Activated CD8-positive, alpha-beta T cell treated with anti-CD3 and anti-CD28 coated beads, Interleukin-2, amount 10 ng/mL, durations not matched to agents 7 days and 5 days (primary cell): ENCODE data around the gene CLRN3. TPM values are rescaled to one million over a fixed set of nuclear protein-coding genes. Genes with fewer than 3 reads are reported as not detected.
A peak's percentile ranks its signal among the peaks of the same experiment; 100 is the strongest.

ENCODE experiments used
- ATAC-seq: fragments of 150-1000 bp; cut with Tn5 transposase; one replicate; pipeline ENCODE4 v1.10.0; 2021; ENCODE audit warnings: moderate library complexity
- CTCF ChIA-PET: fragments of 350-600 bp; sonication (Branson Sonifier 250); formaldehyde crosslinking; loops from one replicate; lab custom pipeline; 2021; ENCODE audit warnings: antibody characterized with exemption; lab: Charles Lee
- POLR2A ChIA-PET: fragments of 350-600 bp; sonication (Branson Sonifier 250); formaldehyde crosslinking; loops from one replicate; lab custom pipeline; 2021; ENCODE audit warnings: antibody characterized with exemption; lab: Charles Lee
- DNase-seq: peaks from one replicate; pipeline ENCODE4 v3.0.0-alpha.2; 2020
- H3K27ac Mint-ChIP-seq: one replicate; pipeline ENCODE4 v1.8.0; 2021; ENCODE audit warnings: mild to moderate bottlenecking, mixed read lengths
- H3K27me3 Mint-ChIP-seq: one replicate; pipeline ENCODE4 v1.8.0; 2021; ENCODE audit warnings: low read depth, mixed read lengths
- H3K36me3 Mint-ChIP-seq: one replicate; pipeline ENCODE4 v1.8.0; 2021; ENCODE audit warnings: low read depth, mixed read lengths
- H3K4me1 Mint-ChIP-seq: one replicate; pipeline ENCODE4 v1.8.0; 2021; ENCODE audit warnings: low read depth, mixed read lengths
- H3K4me3 Mint-ChIP-seq: one replicate; pipeline ENCODE4 v1.8.0; 2021; ENCODE audit warnings: mild to moderate bottlenecking, mixed read lengths
- H3K9me3 Mint-ChIP-seq: one replicate; pipeline ENCODE4 v1.8.0; 2022; ENCODE audit warnings: mixed read lengths; ENCODE audit not compliant: insufficient read depth
- total RNA-seq, 2 experiments: library from RNA; stranded (reverse); gene quantifications; one replicate each; pipeline ENCODE4 v1.2.3, GENCODE V29; 2021

The CLRN3 gene
- total RNA-seq, 2 experiments from 2014 or later, result not detected

- Mint-ChIP-seq H3K36me3 (no peaks in the 10 kb centered on the region), H3K27me3 (peaks cover 11% of the 10 kb centered on the region), H3K4me1 (peaks cover 36% of the 10 kb centered on the region), H3K9me3 (no peaks in the 10 kb centered on the region), H3K27ac (peak overlapping the region; percentile 7), H3K4me3 (no peak overlapping the region)
- CTCF ChIA-PET, result interaction anchor here (1.4 kb wide), 2 partner anchors 25 to 191 kb away, joined by 3 read pairs; no protein-coding TSS in a partner anchor
- POLR2A ChIA-PET, result interaction anchor here (0.6 kb wide), 1 partner anchor 9 kb away, joined by 3 read pairs; no protein-coding TSS in a partner anchor
- ATAC-seq (no peak), DNase-seq (no peak)
Observed at GRCh38 chr10:127878475-127879055, 14.2 kb downstream of the CLRN3 start.

GRCh38 chr10:127877699-127878098, 15.0 kb downstream of the CLRN3 start:
- no peak for DNase-seq
- Mint-ChIP-seq H3K36me3 (no peaks in the 10 kb centered on the region), H3K9me3 (no peaks in the 10 kb centered on the region), H3K27ac (no peak overlapping the region), H3K27me3 (peaks cover 11% of the 10 kb centered on the region), H3K4me3 (no peak overlapping the region), H3K4me1 (peaks cover 31% of the 10 kb centered on the region)
- ATAC-seq, result no peak
- ChIA-PET CTCF (no interaction called here), POLR2A (no interaction called here)

DNA sequence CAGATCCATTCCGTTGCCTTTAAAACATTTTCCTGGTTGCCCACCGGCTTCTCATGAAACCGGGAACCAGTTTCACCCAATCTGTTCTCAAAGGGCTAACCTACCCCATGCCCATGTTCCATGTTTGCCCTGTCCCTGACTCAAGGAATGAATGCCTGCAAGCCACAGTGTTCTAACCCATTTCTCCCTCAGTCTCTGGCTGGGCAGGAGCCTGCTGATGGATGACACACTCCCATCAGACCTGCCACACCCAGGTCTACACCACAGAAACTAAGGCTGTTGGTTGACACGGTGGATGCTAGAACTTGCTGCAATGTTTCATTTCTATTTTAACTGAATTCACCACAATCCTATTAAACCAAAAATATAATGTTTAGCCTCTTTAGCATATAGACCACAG, 15.6 kb downstream of the CLRN3 start:
- H3K27me3 Mint-ChIP-seq, result peaks cover 13% of the 10 kb centered on the region
- peaks cover 27% of the 10 kb centered on the region for H3K4me1 Mint-ChIP-seq
- no peak for DNase-seq
- ChIA-PET CTCF (no interaction called here), POLR2A (no interaction called here)
- no peaks in the 10 kb centered on the region for H3K36me3 Mint-ChIP-seq
- H3K4me3 Mint-ChIP-seq, result no peak overlapping the region
- no peak overlapping the region for H3K27ac Mint-ChIP-seq
- H3K9me3 Mint-ChIP-seq, result no peaks in the 10 kb centered on the region
- ATAC-seq, result no peak

DNA sequence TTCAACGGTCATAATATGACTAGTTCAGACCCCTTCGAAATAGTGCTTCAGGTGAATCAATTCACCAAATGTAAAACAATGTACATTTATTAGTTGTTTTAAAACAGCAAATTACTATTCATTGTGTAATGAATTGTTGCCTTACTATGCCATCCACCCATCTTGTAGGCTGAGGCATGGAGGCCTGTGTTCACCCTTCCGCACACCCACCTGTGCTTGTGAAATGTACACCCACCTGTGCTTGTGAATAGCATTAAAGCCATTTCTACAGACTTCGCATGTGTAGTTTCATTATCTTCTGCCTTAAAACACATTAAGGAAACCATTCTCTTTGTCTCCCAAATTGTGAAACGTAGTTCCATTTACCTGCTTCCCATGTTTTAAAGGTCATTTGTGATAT, 16.8 kb downstream of the CLRN3 start:
- Mint-ChIP-seq H3K4me1 (peaks cover 19% of the 10 kb centered on the region), H3K4me3 (no peak overlapping the region), H3K9me3 (no peaks in the 10 kb centered on the region), H3K36me3 (no peaks in the 10 kb centered on the region), H3K27ac (no peak overlapping the region), H3K27me3 (peaks cover 13% of the 10 kb centered on the region)
- ChIA-PET CTCF (no interaction called here), POLR2A (no interaction called here)
- DNase-seq (no peak), ATAC-seq (no peak)

DNA sequence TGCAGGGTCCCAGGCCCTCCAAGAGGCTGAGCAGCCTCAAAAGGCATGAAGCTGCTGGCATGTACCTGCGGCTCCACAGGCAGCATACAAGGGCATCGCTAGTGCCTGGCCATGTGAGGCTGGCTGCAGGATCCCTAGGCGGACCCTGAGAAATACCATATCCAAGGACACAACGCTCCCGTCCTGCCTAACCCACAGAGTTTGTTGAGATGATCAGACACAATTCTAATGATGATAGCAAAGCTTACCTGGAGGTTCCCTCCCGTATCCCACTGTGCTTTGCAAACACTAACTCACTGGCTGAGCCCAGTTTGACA, 17.3 kb downstream of the CLRN3 start:
- Mint-ChIP-seq H3K9me3 (no peaks in the 10 kb centered on the region), H3K4me1 (peaks cover 14% of the 10 kb centered on the region), H3K36me3 (no peaks in the 10 kb centered on the region), H3K4me3 (no peak overlapping the region), H3K27ac (no peak overlapping the region), H3K27me3 (peaks cover 13% of the 10 kb centered on the region)
- ATAC-seq, result no peak
- ChIA-PET POLR2A (no interaction called here), CTCF (interaction anchor here (1.7 kb wide), 1 partner anchor 136 kb away, joined by 7 read pairs; no protein-coding TSS in a partner anchor)
- DNase-seq, result no peak

GRCh38 chr10:127874671-127875448, 17.9 kb downstream of the CLRN3 start:
- Mint-ChIP-seq H3K9me3 (no peaks in the 10 kb centered on the region), H3K27ac (no peak overlapping the region), H3K27me3 (peaks cover 16% of the 10 kb centered on the region), H3K4me1 (peaks cover 9% of the 10 kb centered on the region), H3K4me3 (no peak overlapping the region), H3K36me3 (no peaks in the 10 kb centered on the region)
- DNase-seq (no peak), ATAC-seq (no peak)
- ChIA-PET CTCF (interaction anchor here (1.7 kb wide), 1 partner anchor 137 kb away, joined by 7 read pairs; no protein-coding TSS in a partner anchor), POLR2A (no interaction called here)

DNA sequence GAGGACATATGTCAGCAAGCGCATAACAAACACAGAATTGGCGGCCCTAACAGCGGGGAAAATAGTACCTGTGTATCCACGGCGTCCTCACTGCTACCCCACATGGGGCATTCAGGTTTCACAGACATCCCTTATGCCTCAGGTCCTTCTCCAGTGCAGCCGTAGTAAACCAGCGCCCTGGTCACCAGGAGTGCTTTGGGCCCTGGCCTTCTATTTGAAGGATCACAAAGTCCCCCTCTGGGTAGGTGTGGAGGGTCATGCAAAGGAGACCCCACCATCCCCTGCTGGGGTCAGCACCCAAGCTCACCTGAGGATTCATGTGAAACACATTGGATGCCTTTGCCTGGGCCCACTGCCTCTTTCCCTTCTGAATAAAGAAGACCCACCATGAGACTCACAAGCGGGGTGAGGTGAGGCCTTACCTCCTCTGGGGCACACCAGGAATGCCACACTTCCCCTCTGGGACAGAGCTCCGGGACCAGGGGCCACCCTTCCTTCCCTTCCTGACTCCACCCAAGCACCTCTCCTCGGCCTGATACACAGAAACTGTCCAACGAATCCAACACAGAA, 18.8 kb downstream of the CLRN3 start:
- Mint-ChIP-seq H3K27ac (no peak overlapping the region), H3K9me3 (no peaks in the 10 kb centered on the region), H3K4me1 (peaks cover 6% of the 10 kb centered on the region), H3K36me3 (no peaks in the 10 kb centered on the region), H3K27me3 (peaks cover 23% of the 10 kb centered on the region), H3K4me3 (no peak overlapping the region)
- ChIA-PET POLR2A (no interaction called here), CTCF (interaction anchor here (1.7 kb wide), 1 partner anchor 138 kb away, joined by 7 read pairs; no protein-coding TSS in a partner anchor)
- ATAC-seq (no peak), DNase-seq (no peak)

DNA sequence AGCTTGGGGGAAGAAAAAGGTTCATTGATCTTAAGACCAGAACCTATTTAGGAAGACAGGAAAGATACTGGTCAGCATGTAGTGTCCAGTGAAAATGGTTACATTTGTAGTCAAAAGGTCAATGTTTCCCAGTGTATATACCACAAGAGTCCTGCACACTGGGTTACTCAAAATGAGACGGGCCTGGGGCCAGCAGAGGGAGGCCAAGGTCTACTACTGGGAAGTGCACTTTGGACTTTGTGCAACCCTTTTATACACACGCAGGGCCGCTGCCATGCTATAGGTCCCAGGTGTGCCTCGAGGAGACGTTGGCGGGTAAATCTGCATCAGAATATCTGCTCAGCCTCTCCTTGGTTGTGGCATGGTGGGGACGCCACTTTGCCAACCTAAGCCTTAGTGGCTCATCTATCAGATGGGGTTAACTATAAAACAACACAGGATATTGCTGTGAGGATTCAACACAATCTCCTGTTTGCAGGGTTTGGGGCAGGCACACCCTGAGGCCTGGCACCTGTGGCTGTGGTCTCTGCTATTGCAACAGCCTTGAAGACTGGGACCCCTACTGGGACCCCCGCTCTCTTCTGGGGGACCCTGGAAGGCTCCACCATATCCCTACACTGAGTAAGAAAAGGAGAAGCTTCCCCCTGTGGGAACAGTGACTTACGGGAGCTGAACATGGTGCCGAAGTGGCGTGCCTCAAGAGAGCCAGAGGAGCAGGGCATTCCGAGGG, 19.7 kb downstream of the CLRN3 start:
- ChIA-PET POLR2A (no interaction called here), CTCF (no interaction called here)
- Mint-ChIP-seq H3K27ac (no peak overlapping the region), H3K9me3 (no peaks in the 10 kb centered on the region), H3K4me1 (peaks cover 6% of the 10 kb centered on the region), H3K27me3 (peaks cover 30% of the 10 kb centered on the region), H3K4me3 (no peak overlapping the region), H3K36me3 (no peaks in the 10 kb centered on the region)
- ATAC-seq, result no peak
- no peak for DNase-seq

GRCh38 chr10:127872011-127872761, 20.6 kb downstream of the CLRN3 start:
- no peak overlapping the region for H3K27ac Mint-ChIP-seq
- no peaks in the 10 kb centered on the region for H3K36me3 Mint-ChIP-seq
- H3K4me3 Mint-ChIP-seq, result no peak overlapping the region
- peaks cover 2% of the 10 kb centered on the region for H3K4me1 Mint-ChIP-seq
- H3K9me3 Mint-ChIP-seq, result no peaks in the 10 kb centered on the region
- H3K27me3 Mint-ChIP-seq, result peaks cover 30% of the 10 kb centered on the region
- POLR2A ChIA-PET, result no interaction called here
- ATAC-seq (no peak), DNase-seq (no peak)
- CTCF ChIA-PET, result interaction anchor here (1.4 kb wide), 1 partner anchor 139 kb away, joined by 4 read pairs; no protein-coding TSS in a partner anchor

DNA sequence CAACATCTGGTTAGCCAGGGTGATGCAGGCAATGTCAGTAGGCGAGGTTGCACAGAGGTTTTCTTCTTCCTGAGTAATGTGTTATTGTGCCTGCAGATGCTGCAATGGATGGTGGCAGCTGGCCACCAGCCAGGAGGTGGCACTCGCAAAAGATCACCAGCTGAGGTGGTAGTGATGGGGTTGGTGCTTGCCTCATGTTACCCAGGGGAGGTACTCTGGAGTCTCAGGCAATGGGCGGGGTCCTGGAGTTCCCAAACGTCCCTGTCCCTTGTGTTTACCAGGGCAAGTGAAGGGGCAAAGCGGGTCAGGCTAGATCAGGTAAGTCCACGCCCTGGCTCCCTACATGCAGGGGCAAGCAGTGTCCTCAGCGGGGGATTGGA, 21.1 kb downstream of the CLRN3 start:
- ChIA-PET POLR2A (no interaction called here), CTCF (interaction anchor here (1.4 kb wide), 1 partner anchor 140 kb away, joined by 4 read pairs; no protein-coding TSS in a partner anchor)
- ATAC-seq (no peak), DNase-seq (no peak)
- H3K27ac Mint-ChIP-seq, result no peak overlapping the region
- H3K36me3 Mint-ChIP-seq, result no peaks in the 10 kb centered on the region
- no peak overlapping the region for H3K4me3 Mint-ChIP-seq
- H3K9me3 Mint-ChIP-seq, result no peaks in the 10 kb centered on the region
- H3K4me1 Mint-ChIP-seq, result no peaks in the 10 kb centered on the region
- peaks cover 27% of the 10 kb centered on the region for H3K27me3 Mint-ChIP-seq

- Mint-ChIP-seq H3K4me3 (no peak overlapping the region), H3K36me3 (no peaks in the 10 kb centered on the region), H3K27me3 (peaks cover 29% of the 10 kb centered on the region), H3K9me3 (peaks cover 3% of the 10 kb centered on the region), H3K4me1 (no peaks in the 10 kb centered on the region), H3K27ac (no peak overlapping the region)
- DNase-seq, result no peak
- POLR2A ChIA-PET, result interaction anchor here (1.2 kb wide), 1 partner anchor 10 kb away, joined by 3 read pairs; no protein-coding TSS in a partner anchor
- CTCF ChIA-PET, result interaction anchor here (1.6 kb wide), 1 partner anchor 142 kb away, joined by 6 read pairs; no protein-coding TSS in a partner anchor
- no peak for ATAC-seq
Observed at GRCh38 chr10:127869329-127869728, 23.4 kb downstream of the CLRN3 start.
